Stomach (tissue), 4 donors: ENCODE measurements around the gene PPP4R3A.

Experiments used
- EP300 ChIP-seq: sonication (generic); formaldehyde crosslinking; IDR thresholded peaks from one replicate; pipeline ENCODE4 v1.6.1; 2017; ENCODE audit warnings: antibody characterized with exemption
- POLR2A ChIP-seq, 4 donors: fragments of 450-650 bp; IDR thresholded peaks; one replicate each; pipeline ENCODE4 v1.6.1; 2016; ENCODE audit warnings: antibody characterized with exemption in 4 of 4, control low read depth in 2 of 4, mild to moderate bottlenecking in 1 of 4, moderate library complexity in 1 of 4
- POLR2AphosphoS5 ChIP-seq, 3 donors: sonication (generic); formaldehyde crosslinking; IDR thresholded peaks; one replicate each; pipeline ENCODE4 v1.6.1; 2016; ENCODE audit warnings: antibody characterized with exemption in 3 of 3
- TF ChIP-seq, protein P1 (sequence below), 7 experiments: fragments of 450-650 bp in 4 of 7; fragments of 200-600 bp in 3 of 7; sonication (generic) in 3 of 7; IDR thresholded peaks; one replicate each; pipeline ENCODE4 v1.5.1; 2016 to 2019; ENCODE audit warnings: antibody characterized with exemption in 7 of 7, control low read depth in 2 of 7, mild to moderate bottlenecking in 1 of 7

- TF ChIP-seq, protein P1, sequence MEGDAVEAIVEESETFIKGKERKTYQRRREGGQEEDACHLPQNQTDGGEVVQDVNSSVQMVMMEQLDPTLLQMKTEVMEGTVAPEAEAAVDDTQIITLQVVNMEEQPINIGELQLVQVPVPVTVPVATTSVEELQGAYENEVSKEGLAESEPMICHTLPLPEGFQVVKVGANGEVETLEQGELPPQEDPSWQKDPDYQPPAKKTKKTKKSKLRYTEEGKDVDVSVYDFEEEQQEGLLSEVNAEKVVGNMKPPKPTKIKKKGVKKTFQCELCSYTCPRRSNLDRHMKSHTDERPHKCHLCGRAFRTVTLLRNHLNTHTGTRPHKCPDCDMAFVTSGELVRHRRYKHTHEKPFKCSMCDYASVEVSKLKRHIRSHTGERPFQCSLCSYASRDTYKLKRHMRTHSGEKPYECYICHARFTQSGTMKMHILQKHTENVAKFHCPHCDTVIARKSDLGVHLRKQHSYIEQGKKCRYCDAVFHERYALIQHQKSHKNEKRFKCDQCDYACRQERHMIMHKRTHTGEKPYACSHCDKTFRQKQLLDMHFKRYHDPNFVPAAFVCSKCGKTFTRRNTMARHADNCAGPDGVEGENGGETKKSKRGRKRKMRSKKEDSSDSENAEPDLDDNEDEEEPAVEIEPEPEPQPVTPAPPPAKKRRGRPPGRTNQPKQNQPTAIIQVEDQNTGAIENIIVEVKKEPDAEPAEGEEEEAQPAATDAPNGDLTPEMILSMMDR (IDR thresholded peaks at IDR 0.05) = no peak
- TF ChIP-seq POLR2A (IDR thresholded peaks at IDR 0.05) (no peak), EP300 (no peak), POLR2AphosphoS5 (IDR thresholded peaks at IDR 0.05) (no peak)
Observed at GRCh38 chr14:91414475-91414833, 95.7 kb downstream of the PPP4R3A start.
